ENCODE measurements around the gene MAN2A1. TPM values are rescaled to one million over a fixed set of nuclear protein-coding genes. Genes with fewer than 3 reads are reported as not detected.

MAN2A1 gene
- total RNA-seq, 1 experiment from 2014 or later, result 35.4 TPM

- ATAC-seq, result no peak
- POLR2A ChIA-PET, result no interaction called here
- no peak for DNase-seq (ENCODE audit: low read depth, low spot score)
- Histone ChIP-seq H3K79me2 (ENCODE audit: insufficient read depth, low read length) (no peaks in the 10 kb centered on the region), H3K9ac (ENCODE audit: low read length) (no peak overlapping the region), H2AFZ (ENCODE audit: low read depth, low read length, poor library complexity, severe bottlenecking) (no peak overlapping the region), H3K4me1 (ENCODE audit: control insufficient read depth in 1 of 2, insufficient read depth in 2 of 2, low read length in 2 of 2) (no peaks in the 10 kb centered on the region), H3K27ac (ENCODE audit: low read depth, low read length) (no peak overlapping the region), H3K4me2 (ENCODE audit: low read length) (no peak overlapping the region), H3K27me3 (ENCODE audit: insufficient read depth, low read length) (no peaks in the 10 kb centered on the region), H3K9me3 (ENCODE audit: control insufficient read depth in 1 of 2, insufficient read depth in 1 of 2, low read depth in 1 of 2, low read length in 2 of 2) (no peaks in the 10 kb centered on the region), H4K20me1 (ENCODE audit: insufficient read depth) (no peaks in the 10 kb centered on the region), H3K9me2 (ENCODE audit: insufficient read depth) (no peaks in the 10 kb centered on the region), H3K4me3 (replicated peaks in 1 of 2; ENCODE audit: low read depth in 1 of 2, low read length in 2 of 2) (no peak overlapping the region), H3K36me3 (ENCODE audit: control insufficient read depth in 1 of 2, insufficient read depth in 2 of 2, low read length in 2 of 2) (peaks cover 0 to 4% of the 10 kb centered on the region in 2 experiments; a peak in 1 of 4 replicates)
- intact Hi-C loops (cut with micrococcal nuclease), result no loop called here
- CTCF ChIA-PET, result no interaction called here
- BruUV-seq (replicated peaks), result no TSS peak
- RAD21 ChIA-PET (ENCODE audit: low non-redundant PET in 1 of 2, low total read pairs in 2 of 2, uncharacterized antibody in 2 of 2, unreplicated experiment in 2 of 2), result no interaction called here
- TF ChIP-seq EZH2phosphoT487 (IDR thresholded peaks at IDR 0.05; ENCODE audit: borderline replicate concordance), result no peak
- no peak for TF ChIP-seq EZH2 (IDR thresholded peaks at IDR 0.05)
- TF ChIP-seq CBX3 (IDR thresholded peaks at IDR 0.05; ENCODE audit: low read depth), result no peak
- no peak for TF ChIP-seq RAD21 (IDR thresholded peaks at IDR 0.05; ENCODE audit: low read depth)
- no peak for TF ChIP-seq POLR2AphosphoS5 (IDR thresholded peaks at IDR 0.05; ENCODE audit: low read depth, low read length)
- TF ChIP-seq ZFX (IDR thresholded peaks at IDR 0.05), result no peak
- TF ChIP-seq SP1 (IDR thresholded peaks at IDR 0.05; ENCODE audit: low read depth), result no peak
- TF ChIP-seq EGR1 (IDR thresholded peaks at IDR 0.05; ENCODE audit: low read depth), result no peak
- no peak for TF ChIP-seq ELF1 (IDR thresholded peaks at IDR 0.05; ENCODE audit: borderline replicate concordance, low read depth)
- no peak for TF ChIP-seq ZNF274 (IDR thresholded peaks at IDR 0.05; ENCODE audit: low read depth, low read length)
- TF ChIP-seq ATF3 (IDR thresholded peaks at IDR 0.05), result no peak
- TF ChIP-seq, protein P1, sequence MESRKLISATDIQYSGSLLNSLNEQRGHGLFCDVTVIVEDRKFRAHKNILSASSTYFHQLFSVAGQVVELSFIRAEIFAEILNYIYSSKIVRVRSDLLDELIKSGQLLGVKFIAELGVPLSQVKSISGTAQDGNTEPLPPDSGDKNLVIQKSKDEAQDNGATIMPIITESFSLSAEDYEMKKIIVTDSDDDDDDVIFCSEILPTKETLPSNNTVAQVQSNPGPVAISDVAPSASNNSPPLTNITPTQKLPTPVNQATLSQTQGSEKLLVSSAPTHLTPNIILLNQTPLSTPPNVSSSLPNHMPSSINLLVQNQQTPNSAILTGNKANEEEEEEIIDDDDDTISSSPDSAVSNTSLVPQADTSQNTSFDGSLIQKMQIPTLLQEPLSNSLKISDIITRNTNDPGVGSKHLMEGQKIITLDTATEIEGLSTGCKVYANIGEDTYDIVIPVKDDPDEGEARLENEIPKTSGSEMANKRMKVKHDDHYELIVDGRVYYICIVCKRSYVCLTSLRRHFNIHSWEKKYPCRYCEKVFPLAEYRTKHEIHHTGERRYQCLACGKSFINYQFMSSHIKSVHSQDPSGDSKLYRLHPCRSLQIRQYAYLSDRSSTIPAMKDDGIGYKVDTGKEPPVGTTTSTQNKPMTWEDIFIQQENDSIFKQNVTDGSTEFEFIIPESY (IDR thresholded peaks at IDR 0.05; ENCODE audit: extremely low read depth, insufficient replicate concordance, low read length), result no peak
Measured at GRCh38 chr5:109792613-109793012, 102.9 kb downstream of the MAN2A1 start.

All from HCT116 (cell line).